ENCODE data around the gene CARD18. TPM values are rescaled to one million over a fixed set of nuclear protein-coding genes. Genes with fewer than 3 reads are reported as not detected.

CARD18 gene, protein sequence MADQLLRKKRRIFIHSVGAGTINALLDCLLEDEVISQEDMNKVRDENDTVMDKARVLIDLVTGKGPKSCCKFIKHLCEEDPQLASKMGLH
- total RNA-seq: 0.11 TPM in 1 of 2 replicates, not detected in the other

DNA sequence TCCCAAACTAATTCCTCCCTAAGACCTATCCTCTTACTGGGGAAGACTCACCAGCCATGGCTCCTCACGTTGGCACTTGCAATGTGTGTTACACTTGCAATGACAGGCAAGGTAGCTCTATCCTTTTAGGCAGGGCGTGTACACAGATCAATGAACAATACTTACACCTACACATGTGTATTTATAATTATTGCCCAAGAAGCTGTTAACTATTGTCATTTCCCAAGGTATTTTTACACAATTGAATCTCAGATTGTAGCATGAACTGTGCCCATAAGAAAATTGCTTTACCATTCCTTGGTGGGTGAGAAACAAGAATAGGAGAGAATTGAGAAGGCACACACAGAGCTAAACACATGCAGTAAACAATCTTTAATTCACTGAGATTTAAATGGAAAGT lies at the start of gene CARD18:
Gene CARD18, minus strand, starts transcription at position 101 of the 400 bp plus-strand sequence. Its CDS starts 43 bp downstream, at position 58.

Other genes starting within 250 kb of the CARD18 start
- not detected in 2 replicates for gene CASP12, start 241.3 kb downstream of the CARD18 start, total RNA-seq
- gene CASP4, start 171.2 kb downstream of the CARD18 start, total RNA-seq: 22.8 and 36.9 TPM in 2 replicates
- not detected in 2 replicates for gene CASP5, start 116.6 kb downstream of the CARD18 start, total RNA-seq
- gene CASP1, start 104.6 kb downstream of the CARD18 start, total RNA-seq: 0.22 TPM in 1 of 2 replicates, not detected in the other
- gene CARD16, start 94.4 kb downstream of the CARD18 start, total RNA-seq: not detected in 2 replicates

Measured in placental epithelial cell (primary cell).